ENCODE data around the gene CNST.
"Not testable (repeated sequence)": the region's sequence is repeated elsewhere in the genome, so short reads cannot be mapped to it uniquely, and the experiment has no call there.

Gene CNST

DNA sequence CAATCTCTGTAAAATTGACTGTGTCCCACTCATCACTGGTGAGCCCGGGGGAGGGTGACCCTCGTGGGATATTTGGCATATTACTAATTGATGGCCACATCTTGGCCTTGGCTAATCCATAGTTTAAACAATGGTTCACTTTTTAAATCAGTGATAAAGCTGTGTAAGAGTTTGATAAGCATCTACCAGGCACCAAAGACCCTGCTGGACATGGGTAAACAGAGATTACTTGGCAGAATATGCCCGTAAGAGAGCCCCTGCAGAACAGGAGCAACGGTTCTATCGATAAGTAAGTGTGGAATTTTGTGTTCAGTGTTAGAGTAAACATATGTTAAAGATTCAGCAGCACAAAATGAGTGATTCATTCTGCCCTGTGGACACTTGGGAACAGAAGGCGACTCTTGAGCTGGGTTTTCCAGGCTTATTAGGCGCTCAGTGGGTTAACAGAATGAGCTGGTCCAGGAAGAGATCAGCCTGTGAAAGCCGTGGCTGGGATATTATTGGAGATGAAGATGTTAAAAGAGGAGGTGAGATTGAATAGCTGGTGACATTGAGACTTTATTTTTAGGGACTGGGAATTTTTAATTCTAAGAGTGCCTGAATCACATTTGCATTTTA is 55.9 kb downstream of the CNST start:
- DNase-seq, result no peak

DNA sequence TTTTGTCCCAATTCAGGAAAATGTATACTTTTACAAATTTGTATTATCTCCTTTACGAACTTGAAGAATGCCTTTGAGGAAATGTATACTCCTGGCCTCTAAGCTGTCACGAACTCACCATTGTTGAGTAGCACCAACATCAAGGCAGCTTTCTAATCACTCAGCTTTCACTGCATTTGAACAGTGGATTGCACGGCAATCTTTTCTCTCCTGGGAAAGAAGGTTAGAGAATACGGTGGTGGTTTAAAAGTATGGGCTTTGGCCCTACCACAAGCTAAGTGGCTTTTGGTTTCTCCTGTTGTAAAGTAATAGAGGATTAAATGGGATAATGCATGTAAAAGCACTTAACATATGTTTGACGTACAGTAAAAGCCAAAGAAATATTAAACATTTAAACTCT is 57.8 kb downstream of the CNST start:
- no peak for DNase-seq

DNA sequence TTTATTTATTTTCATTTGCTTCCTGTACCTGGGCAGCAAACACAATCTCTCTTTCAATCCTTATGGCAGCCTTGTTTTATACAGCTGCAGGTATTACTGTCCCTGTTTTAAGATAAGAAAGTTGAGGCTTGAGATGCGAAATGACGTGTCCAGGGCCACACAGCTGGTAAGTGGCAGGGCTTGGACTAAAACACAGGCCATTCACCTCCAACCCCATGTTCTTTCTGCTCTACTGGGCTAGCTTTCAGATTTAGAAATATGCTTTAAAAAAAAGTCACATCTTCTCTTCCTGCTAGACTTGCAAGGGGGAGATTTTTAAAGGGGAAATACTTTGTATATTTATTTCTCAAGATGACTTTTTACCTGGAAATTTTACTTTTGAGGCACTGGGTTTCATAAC is 62.8 kb downstream of the CNST start:
- no peak for DNase-seq

DNA sequence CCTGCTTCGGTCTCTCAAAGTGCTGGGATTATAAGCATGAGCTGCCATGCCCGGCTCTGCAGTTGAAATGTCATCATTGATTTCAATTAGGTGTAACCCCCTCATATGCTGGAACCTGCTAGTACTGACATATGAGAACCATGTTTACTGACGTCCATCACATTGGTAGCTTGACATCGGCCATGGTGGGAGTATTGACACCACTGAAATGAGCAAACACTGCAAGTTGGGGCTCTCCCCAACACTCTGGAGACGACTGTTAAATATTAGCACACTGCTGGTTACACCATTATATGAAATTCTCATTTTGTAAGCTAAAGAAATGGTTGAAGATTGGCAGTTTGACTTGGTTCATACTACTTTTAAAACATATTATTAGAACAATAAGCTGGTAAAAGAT is 63.7 kb downstream of the CNST start:
- DNase-seq, result no peak

DNA sequence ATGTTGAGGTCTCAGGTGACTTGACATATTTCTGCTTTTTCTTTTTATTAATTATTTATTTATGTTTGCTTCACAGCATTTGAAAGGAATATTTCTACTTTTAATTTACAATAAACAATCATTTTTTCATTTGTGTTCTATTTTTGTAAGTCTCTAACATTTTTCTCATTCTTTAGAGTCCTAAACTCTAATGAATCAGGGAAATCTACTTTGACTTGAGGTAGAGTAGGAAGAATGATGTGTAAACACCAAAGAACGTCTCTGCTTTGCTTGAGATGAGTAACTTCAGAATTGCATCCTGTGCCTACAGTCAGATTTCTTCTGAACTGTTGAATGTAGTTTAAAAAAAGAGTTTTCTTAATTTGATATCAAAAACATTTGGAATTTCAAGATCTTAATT is 65.2 kb downstream of the CNST start:
- DNase-seq, result no peak

DNA sequence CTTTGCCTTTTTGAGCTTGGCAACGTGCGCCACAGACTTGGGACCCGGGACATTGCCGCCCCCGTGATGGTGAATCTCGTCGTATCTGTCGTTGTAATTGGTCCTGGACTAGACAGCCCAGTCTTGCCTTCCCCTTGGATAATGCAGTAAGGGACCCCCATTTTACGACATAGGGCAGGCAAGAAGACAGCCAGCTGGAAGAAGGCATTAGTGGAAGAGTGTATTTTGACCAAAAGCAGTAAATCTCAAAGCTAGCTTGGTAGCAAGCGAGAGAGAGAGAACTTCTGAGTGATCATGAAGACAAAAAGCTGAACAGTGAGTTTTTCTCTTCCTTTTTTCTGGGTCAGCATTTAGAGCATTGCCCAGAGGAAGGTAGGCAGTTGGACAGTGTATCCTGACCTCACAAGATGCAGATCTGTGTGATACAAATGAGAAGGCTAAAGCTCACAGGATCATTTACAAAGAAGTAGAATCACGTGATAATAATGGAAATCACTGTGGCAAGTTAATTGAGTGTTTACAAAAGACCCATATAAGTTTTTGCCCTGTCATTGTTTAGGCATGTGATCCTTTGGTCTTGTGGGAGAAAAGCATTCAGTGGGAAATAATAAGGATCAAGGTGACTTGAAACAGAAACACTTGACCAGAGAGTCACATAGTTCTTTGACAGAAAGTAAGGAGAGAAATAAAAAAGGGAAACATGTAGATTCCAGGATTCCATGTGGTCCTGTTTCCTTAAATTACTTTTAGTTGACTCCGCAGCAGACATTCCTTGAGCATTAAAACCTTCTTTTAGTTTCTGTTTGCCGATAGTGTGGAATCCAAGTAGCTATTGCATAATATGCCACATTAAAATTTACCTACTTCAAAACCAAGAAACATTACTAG is 66.3 kb downstream of the CNST start:
- DNase-seq, result no peak

DNA sequence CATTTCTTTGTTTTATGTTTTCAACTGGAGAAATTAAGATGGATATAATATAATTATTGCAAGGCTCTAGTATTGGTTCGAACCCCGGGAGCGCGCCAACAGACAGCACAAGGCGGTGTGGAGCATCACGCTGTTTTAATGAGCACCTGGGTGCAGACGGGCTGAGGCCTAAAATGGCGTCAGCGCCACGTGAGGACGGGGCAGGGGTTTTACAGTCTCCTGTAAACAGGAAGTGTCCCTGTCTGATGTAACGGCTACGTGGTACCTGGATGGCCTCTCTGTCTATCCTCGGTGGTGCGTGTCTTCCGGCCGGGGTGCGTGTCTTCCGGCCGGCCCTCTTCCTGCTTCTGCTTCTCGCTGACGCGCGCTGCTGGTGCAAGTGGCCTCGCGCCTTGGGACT is 68.4 kb downstream of the CNST start:
- not testable (repeated sequence) for DNase-seq

DNA sequence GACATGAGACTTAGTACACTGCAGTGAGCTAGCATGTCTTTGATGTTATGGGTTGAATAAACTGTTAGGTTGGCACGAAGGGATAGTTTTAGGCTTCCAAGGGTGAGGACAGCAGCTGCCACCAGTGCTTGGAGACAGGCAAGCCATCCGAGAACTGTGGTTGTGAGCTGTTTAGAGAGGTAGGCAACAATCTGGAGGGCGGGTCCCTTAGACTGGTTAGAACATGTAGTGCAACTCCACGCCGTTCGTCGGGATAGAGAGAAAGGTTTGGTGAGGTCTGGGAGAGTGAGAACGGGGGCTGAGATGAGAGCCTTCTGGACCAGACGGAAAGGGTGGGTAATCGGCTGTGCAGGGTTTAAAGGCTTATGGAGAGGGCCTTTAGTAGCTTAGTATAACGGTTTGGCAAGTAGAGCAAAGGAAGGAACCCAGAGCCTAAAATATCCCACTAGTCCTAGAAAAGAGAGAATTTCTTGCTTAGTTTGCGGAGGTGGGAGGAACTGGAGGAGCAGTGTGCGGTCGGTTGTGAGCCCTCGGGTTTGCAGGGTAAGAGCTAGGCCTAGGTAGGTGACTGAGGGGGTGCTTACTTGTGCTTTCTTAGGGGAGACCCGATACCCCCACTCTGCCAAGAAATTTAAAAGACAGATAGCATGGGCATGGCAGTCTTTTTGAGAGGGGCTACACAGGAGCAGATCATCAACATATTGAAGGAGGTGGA is 72.8 kb downstream of the CNST start:
- no peak for DNase-seq

DNA sequence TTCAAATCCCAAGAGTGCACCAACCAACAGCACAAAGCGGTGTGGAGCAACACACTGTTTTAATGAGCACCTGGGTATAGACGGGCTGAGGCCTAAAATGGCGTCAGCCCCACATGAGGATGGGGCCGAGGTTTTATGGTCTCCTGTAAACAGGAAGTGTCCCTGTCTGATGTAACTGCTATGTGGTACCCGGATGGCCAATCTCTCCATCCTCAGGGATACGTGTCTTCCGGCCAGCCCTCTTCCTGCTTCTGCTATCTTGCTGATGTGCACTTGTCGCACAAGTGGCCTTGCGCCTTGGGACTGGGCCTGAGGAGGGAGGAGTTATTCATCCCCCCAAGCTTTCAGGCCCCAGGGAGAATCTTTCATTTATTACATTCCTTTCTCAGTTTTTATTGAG is 73.5 kb downstream of the CNST start:
- DNase-seq, result no peak

DNA sequence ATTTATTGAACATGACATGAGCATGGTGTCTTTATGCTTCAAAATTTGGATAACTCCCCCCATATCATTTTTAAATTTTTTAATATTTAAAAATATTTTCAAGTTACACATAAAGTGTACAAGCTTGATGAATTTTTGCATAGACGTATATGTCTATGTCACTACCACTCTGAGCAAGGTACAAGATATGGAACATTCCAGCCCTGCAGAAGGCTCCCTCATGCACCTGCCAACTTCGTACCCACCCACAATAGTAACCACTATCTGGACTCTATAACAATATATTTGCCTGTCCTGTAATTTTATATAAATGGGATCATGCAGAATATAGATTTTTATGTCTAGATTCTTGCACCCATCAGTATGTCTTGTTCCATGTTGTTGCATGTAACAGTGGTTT is 74.5 kb downstream of the CNST start:
- DNase-seq, result no peak

DNA sequence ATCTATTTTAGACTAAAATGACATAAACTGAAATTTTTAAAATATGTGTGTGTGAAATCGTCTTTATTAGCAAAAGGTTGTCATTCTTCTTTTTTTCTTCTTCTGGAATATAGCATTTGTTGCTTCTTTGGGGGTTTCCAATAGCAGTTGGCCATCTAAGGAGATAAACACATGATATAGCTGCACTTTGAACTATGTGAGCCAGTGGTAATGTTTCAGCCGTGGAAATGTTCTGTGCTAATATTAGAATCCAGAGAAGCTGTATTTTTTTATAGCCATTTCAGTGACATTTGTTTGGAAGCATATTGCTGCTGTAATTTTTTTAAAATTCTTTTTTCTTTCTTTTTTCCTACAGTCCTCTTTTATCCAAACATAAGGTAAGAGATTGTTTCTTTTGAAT is 75.1 kb downstream of the CNST start:
- DNase-seq, result no peak

DNA sequence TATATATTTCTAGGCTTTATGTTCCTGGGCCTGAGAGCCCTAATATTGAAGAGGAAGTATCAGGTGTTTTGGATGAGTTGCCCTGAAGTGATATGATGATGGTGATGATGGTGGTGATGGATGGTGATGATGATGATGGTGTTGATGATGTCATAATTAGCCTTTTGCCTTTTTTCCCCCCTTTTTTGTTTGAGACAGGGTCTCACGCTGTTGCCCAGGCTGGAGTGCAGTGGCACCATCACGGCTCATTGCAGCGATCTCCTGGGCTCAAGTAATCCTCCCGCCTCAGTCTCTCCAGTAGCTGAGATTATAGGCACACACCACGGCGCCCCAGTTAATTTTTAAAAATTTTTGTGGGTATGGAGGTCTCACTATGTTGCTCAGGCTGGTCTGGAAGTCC is 76.5 kb downstream of the CNST start:
- no peak for DNase-seq

DNA sequence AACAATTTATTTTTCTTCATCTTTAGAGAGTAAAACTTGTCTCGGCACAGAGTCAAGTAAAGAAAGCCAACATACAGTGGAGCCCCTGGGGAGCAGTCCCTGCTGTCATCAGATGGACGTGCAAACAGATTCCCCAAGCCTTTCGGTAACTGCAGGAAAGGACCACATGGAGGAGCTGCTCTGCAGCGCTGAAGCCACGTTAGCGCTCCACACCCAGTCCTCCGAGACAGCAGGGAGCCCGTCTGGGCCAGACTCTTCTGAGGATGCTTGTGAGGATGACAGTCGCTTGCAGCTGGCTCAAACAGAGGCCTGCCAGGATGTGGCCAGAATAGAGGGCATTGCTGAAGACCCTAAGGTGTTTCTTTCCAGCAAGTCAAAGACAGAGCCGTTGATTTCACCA is 80.9 kb downstream of the CNST start:
- DNase-seq, result no peak

DNA sequence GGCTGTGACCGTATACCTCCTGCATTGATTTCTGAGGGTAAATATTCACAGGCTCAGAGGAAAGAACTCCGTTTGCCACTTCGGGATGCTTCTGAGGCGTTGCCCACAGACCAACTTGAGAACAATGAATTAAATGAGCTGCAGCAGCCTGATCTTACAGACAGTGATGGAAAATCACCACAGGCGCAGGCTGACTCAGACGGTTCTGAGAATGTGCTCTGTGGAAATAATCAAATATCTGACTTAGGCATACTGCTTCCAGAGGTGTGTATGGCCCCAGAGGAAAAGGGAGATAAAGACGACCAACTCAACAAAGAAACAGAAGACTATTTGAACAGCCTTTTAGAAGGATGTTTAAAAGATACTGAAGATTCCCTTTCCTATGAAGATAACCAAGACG is 81.3 kb downstream of the CNST start:
- no peak for DNase-seq

DNA sequence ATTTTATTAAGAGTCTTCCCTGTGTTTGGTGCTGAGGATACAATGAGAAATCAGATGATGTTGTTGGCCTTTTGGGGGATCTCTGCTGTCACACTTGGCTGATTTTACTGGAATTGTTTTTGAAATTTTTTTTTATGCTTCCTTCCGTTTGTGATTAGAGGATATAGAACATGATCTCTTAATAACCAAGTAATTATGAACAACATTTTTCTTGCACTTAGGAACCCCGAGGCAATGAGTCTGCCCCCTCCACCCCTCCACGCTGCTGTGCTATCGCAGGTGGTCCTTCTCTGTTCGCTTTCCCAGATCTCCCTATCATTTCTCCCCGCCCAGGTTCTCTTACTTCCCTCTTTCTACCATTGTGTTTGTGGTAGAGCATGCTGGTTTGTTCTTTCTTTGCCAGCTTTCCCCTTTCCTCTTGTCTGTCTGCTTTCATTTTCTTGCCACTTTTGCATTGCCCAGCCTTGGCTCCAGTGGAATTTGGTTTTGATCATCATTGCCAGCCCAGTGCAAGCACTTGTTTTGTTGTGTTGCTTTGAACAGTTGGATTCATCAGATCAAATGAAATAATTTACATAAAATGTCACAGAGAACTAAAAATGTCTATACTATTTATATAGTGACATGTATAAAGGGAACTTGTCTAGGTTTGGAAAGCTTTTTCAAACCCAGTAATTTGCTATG is 84.9 kb downstream of the CNST start:
- DNase-seq, result no peak

DNA sequence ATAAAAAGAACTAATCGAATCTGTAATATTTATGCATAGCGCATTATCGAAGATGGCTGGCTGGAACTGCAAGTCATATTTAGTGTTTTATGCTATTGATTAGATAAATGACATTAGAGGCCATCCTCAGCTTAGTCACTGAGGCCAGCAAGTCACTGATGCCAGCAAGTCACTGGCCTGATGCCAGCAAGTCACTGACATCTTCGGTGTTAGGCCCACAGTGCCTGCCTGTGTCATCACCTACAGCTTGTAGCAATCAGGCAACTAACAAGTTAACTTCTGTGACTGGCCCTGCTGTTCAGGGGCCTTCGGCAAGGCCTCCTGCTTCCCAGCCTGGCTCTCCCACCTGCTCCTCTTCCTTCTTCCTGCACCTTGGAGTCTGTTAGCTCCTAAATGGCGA is 92.3 kb downstream of the CNST start:
- no peak for DNase-seq

DNA sequence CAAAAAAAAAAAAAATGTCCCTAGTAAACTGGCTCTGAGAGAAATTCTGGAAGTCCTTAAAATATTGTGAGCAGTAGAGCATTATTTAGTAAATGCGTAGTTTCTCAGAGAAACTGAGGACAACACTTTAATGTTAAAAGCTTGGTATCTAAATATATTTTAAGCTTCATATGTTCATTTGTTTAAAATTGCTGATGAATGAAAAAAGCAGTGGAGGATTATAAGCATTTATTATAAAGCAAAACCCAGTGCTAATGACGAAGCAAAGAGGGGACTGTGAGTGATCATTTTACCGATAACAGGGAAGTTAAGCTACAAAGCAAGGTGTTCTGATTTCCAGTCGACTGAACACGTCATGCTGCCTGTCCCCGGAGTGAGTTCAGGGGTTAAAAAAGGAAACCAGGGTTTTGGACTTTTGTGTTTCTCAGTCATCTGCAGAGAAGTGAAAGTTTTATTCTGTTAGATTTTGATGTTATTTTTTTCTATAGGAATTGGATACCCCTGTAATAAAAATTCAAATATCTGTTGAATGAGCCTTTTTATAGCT is 93.4 kb downstream of the CNST start:
- DNase-seq, result no peak

DNA sequence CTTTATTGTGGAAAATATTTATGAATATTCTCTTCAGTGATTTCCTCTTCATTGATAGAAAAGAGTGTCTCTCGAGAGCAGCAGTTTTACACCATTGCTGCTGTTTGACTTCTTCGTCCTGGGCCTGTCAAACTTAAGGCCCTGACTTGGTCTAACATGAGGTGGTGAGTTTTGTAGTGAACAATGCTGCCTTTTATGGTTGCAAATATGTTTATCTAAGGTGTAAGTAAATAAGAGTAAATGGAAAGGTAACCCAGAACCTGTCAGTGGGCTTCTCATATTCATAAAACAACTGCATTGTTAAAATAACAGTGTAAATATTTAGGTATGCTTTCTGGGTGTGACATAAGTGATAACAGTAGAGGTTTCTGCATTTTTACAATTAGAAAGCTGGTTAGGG is 95.2 kb downstream of the CNST start:
- DNase-seq, result no peak

DNA sequence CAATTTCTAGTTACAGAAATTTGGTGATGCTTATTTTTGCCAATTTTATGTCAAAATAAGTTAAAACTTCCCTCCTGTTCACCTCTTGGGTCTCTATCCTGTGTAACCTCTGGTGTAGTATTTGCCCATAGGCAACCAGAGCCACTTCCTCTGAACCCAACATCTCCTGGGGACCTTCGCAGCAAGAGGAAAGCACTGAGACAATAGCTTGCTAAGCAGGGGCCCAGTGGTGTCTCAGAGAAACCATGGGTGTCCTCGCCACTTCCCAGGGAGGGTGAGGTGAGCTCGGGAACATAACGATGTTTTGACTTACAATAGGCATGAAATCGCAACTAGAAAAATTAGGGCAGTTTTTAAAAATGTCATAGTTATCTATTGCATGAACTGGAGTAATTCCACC is 101.5 kb downstream of the CNST start:
- no peak for DNase-seq

DNA sequence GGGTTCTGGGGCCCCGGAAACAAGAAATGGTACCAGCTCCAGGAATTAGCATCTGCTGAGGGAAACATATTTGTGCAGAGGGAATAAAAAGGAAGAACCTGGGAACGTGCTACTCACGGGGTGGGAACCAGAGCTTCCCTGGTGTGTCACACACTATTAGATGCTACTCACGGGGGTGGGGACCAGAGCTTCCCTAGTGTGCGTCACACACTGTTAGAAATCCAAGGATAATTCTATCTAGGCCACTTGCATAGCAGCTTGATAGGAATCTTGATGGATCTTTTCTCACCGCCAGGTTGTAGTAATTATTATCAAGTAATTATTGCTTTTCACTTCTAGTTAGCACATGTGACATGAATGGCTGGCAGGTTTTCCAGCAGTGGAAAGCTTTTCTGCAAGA is 103.4 kb downstream of the CNST start:
- DNase-seq, result no peak

DNA sequence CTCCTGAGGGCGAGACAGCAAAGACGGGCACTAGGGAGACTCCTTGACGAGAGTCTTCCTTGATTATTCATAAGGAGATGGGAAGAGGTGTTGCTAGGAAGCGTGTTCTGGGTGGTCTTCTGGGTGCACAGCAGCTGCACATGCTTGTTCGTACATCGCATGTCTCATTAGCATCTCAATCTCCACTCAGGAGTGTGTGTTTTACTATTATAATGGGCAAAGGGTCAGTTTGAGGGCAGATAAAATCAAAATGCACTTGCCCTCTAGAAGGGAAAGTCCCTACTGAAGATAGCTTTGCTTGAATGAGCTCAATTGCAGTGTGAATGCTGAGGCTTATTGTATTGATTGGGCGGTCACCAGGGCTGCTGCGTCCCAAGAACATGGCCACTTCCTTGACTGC is 107.8 kb downstream of the CNST start:
- DNase-seq, result no peak

DNA sequence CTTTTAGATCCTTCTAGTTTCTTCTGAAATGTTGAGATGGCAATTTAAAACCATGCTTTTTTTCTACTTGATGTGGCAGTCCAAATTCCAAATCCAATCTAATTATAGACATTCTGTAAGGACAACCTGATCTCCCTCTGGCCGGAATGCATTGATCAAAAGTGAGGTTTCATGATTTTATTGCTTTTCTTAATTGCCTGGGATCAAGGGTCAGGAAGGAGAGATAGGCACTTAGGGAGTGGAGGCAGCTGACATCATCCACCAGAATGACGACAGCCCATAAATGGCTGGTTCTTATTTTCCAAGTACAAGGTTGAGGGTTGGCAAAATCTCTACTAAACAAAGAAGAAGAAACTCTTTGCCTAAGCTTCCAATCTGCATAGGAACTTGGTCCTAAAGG is 111.6 kb downstream of the CNST start:
- DNase-seq, result no peak
